K562 (cell line): ENCODE results near the gene MTOR. TPM values are rescaled to one million over a fixed set of nuclear protein-coding genes. Genes with fewer than 3 reads are reported as not detected.

Experiments used
- ARID1B ChIP-seq: fragments of 450-650 bp; IDR thresholded peaks from 2 replicates; pipeline ENCODE4 v1.6.1; 2016; ENCODE audit warnings: antibody characterized with exemption, mild to moderate bottlenecking, inconsistent platforms
- ASH1L ChIP-seq: fragments of 450-650 bp; IDR thresholded peaks from 2 replicates; pipeline ENCODE4 v1.6.1; 2018; ENCODE audit warnings: borderline replicate concordance, mild to moderate bottlenecking, low read depth; ENCODE audit not compliant: partially characterized antibody
- ATF1 ChIP-seq, 2 experiments: fragments of 450-650 bp in 1 of 2; IDR thresholded peaks; 2 replicates each; pipeline ENCODE4 v1.6.1; 2016; ENCODE audit warnings: missing compliant biosample characterization in 1 of 2, missing genetic modification characterization in 1 of 2
- BCL6 ChIP-seq: fragments of 250-450 bp; sonication (Bioruptor Pico); IDR thresholded peaks from 2 replicates; pipeline ENCODE4 v1.4.0; 2020
- BCOR ChIP-seq: fragments of 450-650 bp; IDR thresholded peaks from 2 replicates; pipeline ENCODE4 v1.6.1; 2016
- CBFB ChIP-seq: sonication (generic); formaldehyde crosslinking; IDR thresholded peaks from 2 replicates; pipeline ENCODE4 v1.4.0; 2020; ENCODE audit warnings: mild to moderate bottlenecking, missing genetic modification reagents
- CSDE1 ChIP-seq, 2 experiments: fragments of 450-650 bp; IDR thresholded peaks; 2 replicates each; pipeline ENCODE4 v1.6.1; 2016; ENCODE audit warnings: mild to moderate bottlenecking in 1 of 2
- EGR1 ChIP-seq: fragments of 450-650 bp; conservative IDR thresholded peaks from 2 replicates; pipeline ENCODE4 v1.6.1; 2017; ENCODE audit warnings: mild to moderate bottlenecking
- FOXM1 ChIP-seq, 2 experiments: fragments of 450-650 bp in 1 of 2; sonication (generic) in 1 of 2; formaldehyde crosslinking in 1 of 2; IDR thresholded peaks; 2 replicates each; pipeline versions ENCODE4 v1.6.1 to v1.9.0; 2017 to 2022; ENCODE audit warnings: low read depth in 2 of 2, mild to moderate bottlenecking in 2 of 2, missing genetic modification reagents in 1 of 2, moderate library complexity in 1 of 2
- KHSRP ChIP-seq: fragments of 450-650 bp; IDR thresholded peaks from 2 replicates; pipeline ENCODE4 v1.6.1; 2017
- PTTG1 ChIP-seq: fragments of 450-650 bp; IDR thresholded peaks from 2 replicates; pipeline ENCODE4 v1.6.1; 2016; ENCODE audit warnings: low read depth, mild to moderate bottlenecking, missing genetic modification characterization, missing compliant biosample characterization
- RBFOX2 ChIP-seq: fragments of 200-400 bp; formaldehyde crosslinking; IDR thresholded peaks from 2 replicates; pipeline ENCODE4 v1.6.1; 2017; ENCODE audit warnings: low read depth, mild to moderate bottlenecking, low read length, moderate library complexity
- SMARCA4 ChIP-seq: fragments of 450-650 bp; IDR thresholded peaks from 2 replicates; pipeline ENCODE4 v1.6.1; 2016
- SNRNP70 ChIP-seq: fragments of 200-400 bp; formaldehyde crosslinking; optimal IDR thresholded peaks from 2 replicates; pipeline ENCODE3; 2017; ENCODE audit warnings: low read depth, low read length
- TBL1XR1 ChIP-seq, 2 experiments: IDR thresholded peaks; 2 replicates each; pipeline ENCODE4 v1.6.1; 2012; ENCODE audit warnings: improper control_type of control experiment in 2 of 2, low read length in 2 of 2, mild to moderate bottlenecking in 1 of 2
- ZZZ3 ChIP-seq: fragments of 450-650 bp; IDR thresholded peaks from 2 replicates; pipeline ENCODE4 v1.6.1; 2016; ENCODE audit warnings: antibody characterized with exemption, mild to moderate bottlenecking, moderate library complexity
- polyA plus RNA-seq, 8 experiments: library from polyadenylated mRNA; depleted of rRNA in 4 of 8; stranded (reverse) in 5 of 8; unstranded in 3 of 8; fragments of >200 nt; fragmentation: Nextera tagmentation in 2 of 8; fragmentation: Illumina TruSeq in 1 of 8; extraction: Ambion mirVana in 2 of 8; extraction: Trizol in 1 of 8; gene quantifications; 2 replicates each; pipeline versions ENCODE4 v1.2.1 to v1.2.3, GENCODE V29; 2011 to 2014; ENCODE audit warnings: inconsistent platforms in 1 of 8, missing spikeins in 1 of 8
- total RNA-seq, 7 experiments: library from RNA; depleted of rRNA in 6 of 7; stranded (reverse); fragments of >200 nt in 6 of 7; fragmentation: Illumina TruSeq in 2 of 7; extraction: Trizol in 2 of 7; gene quantifications; 2 replicates each; pipeline versions ENCODE4 v1.2.1 to v1.2.3, GENCODE V29; 2011 to 2021; ENCODE audit warnings: low replicate concordance in 1 of 7
- TF ChIP-seq, protein P1 (sequence below): sonication (generic); formaldehyde crosslinking; IDR thresholded peaks from 2 replicates; pipeline ENCODE4 v1.8.0; 2022; ENCODE audit warnings: mild to moderate bottlenecking, missing genetic modification reagents
- TF ChIP-seq, protein P2 (sequence below): fragments of 450-650 bp; IDR thresholded peaks from 2 replicates; pipeline ENCODE4 v1.6.1; 2017; ENCODE audit warnings: antibody characterized with exemption
- TF ChIP-seq, protein P3 (sequence below): sonication (generic); formaldehyde crosslinking; IDR thresholded peaks from 2 replicates; pipeline ENCODE4 v1.8.0; 2022; ENCODE audit warnings: mild to moderate bottlenecking, missing genetic modification reagents
- TF ChIP-seq, protein P4 (sequence below): fragments of 250-450 bp; sonication (Bioruptor Pico); IDR thresholded peaks from 2 replicates; pipeline ENCODE4 v1.8.0; 2021; ENCODE audit warnings: borderline replicate concordance, mild to moderate bottlenecking, moderate library complexity; ENCODE audit not compliant: poor library complexity, severe bottlenecking
- TF ChIP-seq, protein P5 (sequence below): fragments of 450-650 bp; IDR thresholded peaks from 2 replicates; pipeline ENCODE4 v1.6.1; 2017; ENCODE audit warnings: mild to moderate bottlenecking, moderate library complexity

The MTOR gene
- total and polyA plus RNA-seq, 9 of the 15 experiments (the other 6 are each of a cell fraction or from before 2014, with no cell fraction given): 11.4 to 71.4 (median 52.2) TPM

DNA sequence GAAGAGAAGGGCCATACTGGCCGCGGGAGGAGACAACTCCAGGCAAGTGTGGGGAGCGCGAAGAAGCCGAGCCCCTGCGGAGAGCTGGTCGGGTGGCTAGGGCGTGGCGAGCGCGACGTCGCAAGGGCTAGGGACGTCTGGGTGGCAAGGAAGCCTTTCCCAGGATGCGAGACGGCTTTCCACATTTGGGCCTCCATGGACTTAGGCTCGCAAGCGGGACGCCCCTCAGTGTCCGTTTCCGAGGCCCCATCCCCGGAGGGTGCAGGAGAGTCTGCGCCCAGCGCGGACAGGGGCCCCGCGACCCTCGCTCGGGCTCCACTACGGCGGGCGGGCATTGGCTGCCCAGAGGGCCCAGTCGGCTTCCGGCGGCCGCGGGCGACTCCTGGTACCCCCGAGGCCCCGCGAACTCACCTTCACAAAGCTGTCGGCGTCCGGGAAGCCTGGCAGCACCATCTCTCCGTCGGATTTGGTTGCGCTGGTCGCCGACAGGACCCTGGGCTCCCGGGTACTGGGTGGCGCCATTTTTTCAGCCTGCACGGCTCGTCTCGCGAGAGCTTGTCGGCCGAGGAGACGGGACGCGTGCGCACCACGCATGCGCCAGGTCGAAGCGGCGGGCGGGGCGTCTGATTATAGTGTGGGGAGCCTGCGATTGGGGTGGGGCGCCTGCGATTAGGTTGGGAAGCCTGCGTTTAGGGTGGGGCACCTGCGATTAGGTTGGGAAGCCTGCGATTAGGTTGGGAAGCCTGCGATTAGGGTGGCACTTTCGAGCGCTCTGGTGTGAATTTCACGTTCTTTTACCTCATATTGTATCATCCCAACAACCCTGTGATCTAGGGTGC is 162.8 kb downstream of the MTOR start, which contains the start of gene EXOSC10 (continued):
- no peak for TF ChIP-seq FOXM1 (IDR thresholded peaks at IDR 0.05; ENCODE audit: low read depth)
- no peak for TF ChIP-seq FOXM1 (CRISPR knock-in tag; IDR thresholded peaks at IDR 0.05; ENCODE audit: low read depth)
- TF ChIP-seq, protein P1, sequence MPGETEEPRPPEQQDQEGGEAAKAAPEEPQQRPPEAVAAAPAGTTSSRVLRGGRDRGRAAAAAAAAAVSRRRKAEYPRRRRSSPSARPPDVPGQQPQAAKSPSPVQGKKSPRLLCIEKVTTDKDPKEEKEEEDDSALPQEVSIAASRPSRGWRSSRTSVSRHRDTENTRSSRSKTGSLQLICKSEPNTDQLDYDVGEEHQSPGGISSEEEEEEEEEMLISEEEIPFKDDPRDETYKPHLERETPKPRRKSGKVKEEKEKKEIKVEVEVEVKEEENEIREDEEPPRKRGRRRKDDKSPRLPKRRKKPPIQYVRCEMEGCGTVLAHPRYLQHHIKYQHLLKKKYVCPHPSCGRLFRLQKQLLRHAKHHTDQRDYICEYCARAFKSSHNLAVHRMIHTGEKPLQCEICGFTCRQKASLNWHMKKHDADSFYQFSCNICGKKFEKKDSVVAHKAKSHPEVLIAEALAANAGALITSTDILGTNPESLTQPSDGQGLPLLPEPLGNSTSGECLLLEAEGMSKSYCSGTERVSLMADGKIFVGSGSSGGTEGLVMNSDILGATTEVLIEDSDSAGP: no peak
- TF ChIP-seq ATF1 (CRISPR knock-in tag; IDR thresholded peaks at IDR 0.05): no peak
- TF ChIP-seq ATF1 (tag; IDR thresholded peaks at IDR 0.05): peak; percentile 86
- no peak for TF ChIP-seq BCOR
- TF ChIP-seq, protein P2, sequence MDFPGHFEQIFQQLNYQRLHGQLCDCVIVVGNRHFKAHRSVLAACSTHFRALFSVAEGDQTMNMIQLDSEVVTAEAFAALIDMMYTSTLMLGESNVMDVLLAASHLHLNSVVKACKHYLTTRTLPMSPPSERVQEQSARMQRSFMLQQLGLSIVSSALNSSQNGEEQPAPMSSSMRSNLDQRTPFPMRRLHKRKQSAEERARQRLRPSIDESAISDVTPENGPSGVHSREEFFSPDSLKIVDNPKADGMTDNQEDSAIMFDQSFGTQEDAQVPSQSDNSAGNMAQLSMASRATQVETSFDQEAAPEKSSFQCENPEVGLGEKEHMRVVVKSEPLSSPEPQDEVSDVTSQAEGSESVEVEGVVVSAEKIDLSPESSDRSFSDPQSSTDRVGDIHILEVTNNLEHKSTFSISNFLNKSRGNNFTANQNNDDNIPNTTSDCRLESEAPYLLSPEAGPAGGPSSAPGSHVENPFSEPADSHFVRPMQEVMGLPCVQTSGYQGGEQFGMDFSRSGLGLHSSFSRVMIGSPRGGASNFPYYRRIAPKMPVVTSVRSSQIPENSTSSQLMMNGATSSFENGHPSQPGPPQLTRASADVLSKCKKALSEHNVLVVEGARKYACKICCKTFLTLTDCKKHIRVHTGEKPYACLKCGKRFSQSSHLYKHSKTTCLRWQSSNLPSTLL: no peak
- TF ChIP-seq KHSRP: no peak
- TF ChIP-seq EGR1: 0 out of 2 replicates have a peak, but pooled peaks have one; percentile 4
- peak; percentile 67; the same call in 1 of the 2 replicates for TF ChIP-seq CBFB (CRISPR knock-in tag)
- peak; percentile 59 for TF ChIP-seq ARID1B
- no peak for TF ChIP-seq ZZZ3
- TF ChIP-seq BCL6: no peak
- TF ChIP-seq, protein P3, sequence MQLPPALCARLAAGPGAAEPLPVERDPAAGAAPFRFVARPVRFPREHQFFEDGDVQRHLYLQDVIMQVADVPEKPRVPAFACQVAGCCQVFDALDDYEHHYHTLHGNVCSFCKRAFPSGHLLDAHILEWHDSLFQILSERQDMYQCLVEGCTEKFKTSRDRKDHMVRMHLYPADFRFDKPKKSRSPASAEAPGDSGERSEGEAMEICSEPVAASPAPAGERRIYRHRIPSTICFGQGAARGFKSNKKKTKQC (CRISPR knock-in tag): peak; percentile 82; the same call in 1 of the 2 replicates
- 0 out of 4 replicates have a peak, but pooled peaks of 1 of the 2 experiments have one; percentile 11 for TF ChIP-seq TBL1XR1 (IDR thresholded peaks at IDR 0.05; ENCODE audit: low read length in 2 of 2)
- TF ChIP-seq SMARCA4: no peak; the same call in 1 of the 2 replicates
- TF ChIP-seq, protein P4, sequence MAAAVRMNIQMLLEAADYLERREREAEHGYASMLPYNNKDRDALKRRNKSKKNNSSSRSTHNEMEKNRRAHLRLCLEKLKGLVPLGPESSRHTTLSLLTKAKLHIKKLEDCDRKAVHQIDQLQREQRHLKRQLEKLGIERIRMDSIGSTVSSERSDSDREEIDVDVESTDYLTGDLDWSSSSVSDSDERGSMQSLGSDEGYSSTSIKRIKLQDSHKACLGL (CRISPR knock-in tag): peak; percentile 35
- no peak for TF ChIP-seq CSDE1 (IDR thresholded peaks at IDR 0.05)
- no peak for TF ChIP-seq PTTG1 (tag)
- TF ChIP-seq, protein P5, sequence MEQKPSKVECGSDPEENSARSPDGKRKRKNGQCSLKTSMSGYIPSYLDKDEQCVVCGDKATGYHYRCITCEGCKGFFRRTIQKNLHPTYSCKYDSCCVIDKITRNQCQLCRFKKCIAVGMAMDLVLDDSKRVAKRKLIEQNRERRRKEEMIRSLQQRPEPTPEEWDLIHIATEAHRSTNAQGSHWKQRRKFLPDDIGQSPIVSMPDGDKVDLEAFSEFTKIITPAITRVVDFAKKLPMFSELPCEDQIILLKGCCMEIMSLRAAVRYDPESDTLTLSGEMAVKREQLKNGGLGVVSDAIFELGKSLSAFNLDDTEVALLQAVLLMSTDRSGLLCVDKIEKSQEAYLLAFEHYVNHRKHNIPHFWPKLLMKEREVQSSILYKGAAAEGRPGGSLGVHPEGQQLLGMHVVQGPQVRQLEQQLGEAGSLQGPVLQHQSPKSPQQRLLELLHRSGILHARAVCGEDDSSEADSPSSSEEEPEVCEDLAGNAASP: no peak
- no peak for TF ChIP-seq SNRNP70
- TF ChIP-seq ASH1L: no peak
- TF ChIP-seq RBFOX2: peak; percentile 99
